RWPE1 (cell line): Measurements from ENCODE around the gene IQGAP3.

Source experiments
- CTCF ChIA-PET: fragments of 350-600 bp; sonication (Branson Sonifier 250); formaldehyde crosslinking; extraction: SDS; loops from one replicate; lab custom pipeline; 2021; lab: Yijun Ruan, JAX
- POLR2A ChIA-PET: fragments of 400-600 bp; formaldehyde crosslinking; extraction: SDS; loops from one replicate; lab custom pipeline; 2020; ENCODE audit warnings: antibody characterized with exemption; ENCODE audit not compliant: low non-redundant PET; lab: Yijun Ruan, JAX
- DNase-seq: peaks from one replicate; pipeline ENCODE4 v3.0.0; 2012; ENCODE audit warnings: low spot score
- H3K27ac ChIP-seq: fragments of 450-650 bp; 2 replicates; pipeline ENCODE4 v1.5.1; 2017
- CTCF ChIP-seq: fragments of 450-650 bp; conservative IDR thresholded peaks from 2 replicates; pipeline ENCODE4 v1.5.1; 2017; ENCODE audit warnings: low read depth, mild to moderate bottlenecking

Gene IQGAP3

GRCh38 chr1:156578055-156578454 lies 5.7 kb upstream of the IQGAP3 start:
- ChIA-PET CTCF (interaction anchor here (1.1 kb wide), 1 partner anchor 30 kb away, joined by 3 read pairs; no protein-coding TSS in a partner anchor), POLR2A (no interaction called here)
- H3K27ac ChIP-seq: no peak overlapping the region
- no peak for DNase-seq
- TF ChIP-seq CTCF: no peak

- H3K27ac ChIP-seq: no peak overlapping the region
- CTCF ChIA-PET: no interaction called here
- no peak for TF ChIP-seq CTCF
- POLR2A ChIA-PET: no interaction called here
- no peak for DNase-seq
Measured at GRCh38 chr1:156577550-156577949, 5.2 kb upstream of the IQGAP3 start.

GRCh38 chr1:156574039-156574633 lies 1.8 kb upstream of the IQGAP3 start:
- H3K27ac ChIP-seq: no peak overlapping the region
- CTCF ChIA-PET: interaction anchor here (0.6 kb wide), 1 partner anchor 180 kb away, joined by 4 read pairs; no protein-coding TSS in a partner anchor
- no peak for DNase-seq
- TF ChIP-seq CTCF: no peak
- POLR2A ChIA-PET: no interaction called here

- POLR2A ChIA-PET: no interaction called here
Measured at GRCh38 chr1:156572663-156573018, 276 bp upstream of the IQGAP3 start.

GRCh38 chr1:156571261-156571852 lies 1.0 kb downstream of the IQGAP3 start:
- DNase-seq: peak; percentile 61
- H3K27ac ChIP-seq: peak overlapping the region; percentile 72; the same call in 1 of the 2 replicates
- TF ChIP-seq CTCF: no peak
- CTCF ChIA-PET: interaction anchor here (0.8 kb wide), 2 partner anchors 8 to 37 kb away, joined by 3 read pairs; partner anchors contain the start of gene TTC24
- POLR2A ChIA-PET: interaction anchor here (0.6 kb wide), 1 partner anchor 220 kb away, joined by 4 read pairs; no protein-coding TSS in a partner anchor

More at GRCh38 chr1:156572663-156573018, 276 bp upstream of the IQGAP3 start:
- peak overlapping the region; percentile 72 for H3K27ac ChIP-seq
- no peak for DNase-seq
- CTCF ChIA-PET: interaction anchor here (1.0 kb wide), 1 partner anchor 71 kb away, joined by 5 read pairs; no protein-coding TSS in a partner anchor
- no peak for TF ChIP-seq CTCF

GRCh38 chr1:156566436-156566835 lies 5.9 kb downstream of the IQGAP3 start:
- ChIA-PET POLR2A (no interaction called here), CTCF (no interaction called here)
- no peak for TF ChIP-seq CTCF
- H3K27ac ChIP-seq: no peak overlapping the region
- DNase-seq: no peak
